H9 (cell line): Measurements from ENCODE around the gene PIP5K1A. TPM values are rescaled to one million over a fixed set of nuclear protein-coding genes. Genes with fewer than 3 reads are reported as not detected.
A peak's percentile ranks its signal among the peaks of the same experiment; 100 is the strongest.

ENCODE experiments used
- DNase-seq: peaks from one replicate; pipeline ENCODE4 v3.0.0-alpha.2; 2017
- H2AFZ ChIP-seq: one replicate; pipeline ENCODE4 v1.6.1; 2013; ENCODE audit warnings: mild to moderate bottlenecking, low read length, control low read depth, moderate library complexity
- H2AK5ac ChIP-seq: 2 replicates; pipeline ENCODE4 v1.6.1; 2013; ENCODE audit warnings: low read length, control low read depth, mixed read lengths; ENCODE audit not compliant: insufficient read length
- H2BK120ac ChIP-seq: one replicate; pipeline ENCODE4 v1.6.1; 2013; ENCODE audit warnings: low read depth, mild to moderate bottlenecking, low read length, control low read depth, inconsistent platforms; ENCODE audit not compliant: poor library complexity, severe bottlenecking
- H2BK12ac ChIP-seq: 2 replicates; pipeline ENCODE4 v1.6.1; 2013; ENCODE audit warnings: low read length, control low read depth, mixed read lengths, low read depth; ENCODE audit not compliant: insufficient read length
- H2BK15ac ChIP-seq: 2 replicates; pipeline ENCODE4 v1.6.1; 2013; ENCODE audit warnings: low read depth, low read length, control low read depth
- H2BK20ac ChIP-seq: one replicate; pipeline ENCODE4 v1.6.1; 2013; ENCODE audit warnings: low read depth, mild to moderate bottlenecking, low read length, control low read depth, inconsistent platforms; ENCODE audit not compliant: poor library complexity, severe bottlenecking
- H2BK5ac ChIP-seq: 2 replicates; pipeline ENCODE4 v1.6.1; 2013; ENCODE audit warnings: low read length, control low read depth, mixed read lengths; ENCODE audit not compliant: insufficient read length
- H3K14ac ChIP-seq: 2 replicates; pipeline ENCODE4 v1.6.1; 2013; ENCODE audit warnings: low read length, control low read depth; ENCODE audit not compliant: insufficient read depth
- H3K18ac ChIP-seq: 2 replicates; pipeline ENCODE4 v1.6.1; 2013; ENCODE audit warnings: low read depth, mild to moderate bottlenecking, mixed read lengths, low read length, control low read depth; ENCODE audit not compliant: insufficient read length
- H3K23ac ChIP-seq: 2 replicates; pipeline ENCODE4 v1.6.1; 2013; ENCODE audit warnings: low read length, control low read depth, mixed read lengths, low read depth; ENCODE audit not compliant: insufficient read length
- H3K23me2 ChIP-seq: 2 replicates; pipeline ENCODE4 v1.6.1; 2013; ENCODE audit warnings: low read depth, mild to moderate bottlenecking, mixed read lengths, low read length, control low read depth; ENCODE audit not compliant: insufficient read length, poor library complexity, severe bottlenecking
- H3K27ac ChIP-seq: 2 replicates; pipeline ENCODE4 v1.5.1; 2013; ENCODE audit warnings: low read length, control low read depth, mixed read lengths, low read depth; ENCODE audit not compliant: insufficient read length
- H3K27me3 ChIP-seq: 2 replicates; pipeline ENCODE4 v1.6.1; 2013; ENCODE audit warnings: low read length, control low read depth, inconsistent platforms; ENCODE audit not compliant: insufficient read depth
- H3K4ac ChIP-seq: 2 replicates; pipeline ENCODE4 v1.6.1; 2013; ENCODE audit warnings: low read depth, mild to moderate bottlenecking, control low read depth, inconsistent platforms, low read length, moderate library complexity
- H3K4me1 ChIP-seq: 2 replicates; pipeline ENCODE4 v1.6.1; 2013; ENCODE audit warnings: low read length, control low read depth, inconsistent platforms; ENCODE audit not compliant: insufficient read depth
- H3K4me2 ChIP-seq: 2 replicates; pipeline ENCODE4 v1.6.1; 2013; ENCODE audit warnings: low read length, control low read depth, mixed read lengths; ENCODE audit not compliant: insufficient read length, insufficient read depth
- H3K56ac ChIP-seq: 2 replicates; pipeline ENCODE4 v1.6.1; 2013; ENCODE audit warnings: low read depth, mild to moderate bottlenecking, mixed read lengths, low read length, control low read depth; ENCODE audit not compliant: insufficient read length
- H3K79me1 ChIP-seq: 2 replicates; pipeline ENCODE4 v1.6.1; 2013; ENCODE audit warnings: low read depth, mild to moderate bottlenecking, moderate library complexity, low read length, control low read depth, inconsistent platforms; ENCODE audit not compliant: insufficient read depth, poor library complexity, severe bottlenecking
- H3K79me2 ChIP-seq: 2 replicates; pipeline ENCODE4 v1.6.1; 2013; ENCODE audit warnings: low read length, control low read depth, inconsistent platforms; ENCODE audit not compliant: insufficient read depth
- H3K9ac ChIP-seq: 2 replicates; pipeline ENCODE4 v1.6.1; 2013; ENCODE audit warnings: low read length, control low read depth, mixed read lengths; ENCODE audit not compliant: insufficient read length; ENCODE audit errors: extremely low read depth
- H3K9me3 ChIP-seq: one replicate; pipeline ENCODE4 v1.6.1; 2013; ENCODE audit warnings: low read depth, low read length, inconsistent platforms; ENCODE audit not compliant: control insufficient read depth
- H3T11ph ChIP-seq: one replicate; pipeline ENCODE4 v1.6.1; 2013; ENCODE audit warnings: mild to moderate bottlenecking, low read length, control low read depth, inconsistent platforms
- H4K20me1 ChIP-seq: one replicate; pipeline ENCODE4 v1.6.1; 2013; ENCODE audit not compliant: control insufficient read depth, insufficient read length, insufficient read depth
- H4K5ac ChIP-seq: 2 replicates; pipeline ENCODE4 v1.6.1; 2013; ENCODE audit warnings: low read depth, mild to moderate bottlenecking, mixed read lengths, low read length, control low read depth; ENCODE audit not compliant: insufficient read length
- H4K8ac ChIP-seq: replicated peaks from 2 replicates; pipeline ENCODE4 v1.6.1; 2013; ENCODE audit warnings: low read length, control low read depth, mixed read lengths, low read depth; ENCODE audit not compliant: insufficient read length
- H4K91ac ChIP-seq: 2 replicates; pipeline ENCODE4 v1.6.1; 2013; ENCODE audit warnings: low read depth, mild to moderate bottlenecking, moderate library complexity, mixed read lengths, low read length, control low read depth; ENCODE audit not compliant: insufficient read length
- H3K27ac Mint-ChIP-seq, 3 experiments: 2 replicates in 2 of 3; 3 replicates in 1 of 3; pipeline ENCODE4 v1.8.0; 2020 to 2021; ENCODE audit warnings: mixed read lengths in 3 of 3, mild to moderate bottlenecking in 1 of 3, moderate library complexity in 1 of 3
- H3K27me3 Mint-ChIP-seq: 2 replicates; pipeline ENCODE4 v1.8.0; 2021; ENCODE audit warnings: low read depth, mild to moderate bottlenecking, moderate library complexity, mixed read lengths
- H3K36me3 Mint-ChIP-seq, 3 experiments: 2 replicates in 2 of 3; 3 replicates in 1 of 3; pipeline ENCODE4 v1.8.0; 2020 to 2021; ENCODE audit warnings: low read depth in 3 of 3, mixed read lengths in 3 of 3; ENCODE audit not compliant: insufficient read depth in 1 of 3
- H3K4me1 Mint-ChIP-seq, 2 experiments: 2 replicates each; pipeline ENCODE4 v1.8.0; 2020; ENCODE audit warnings: mixed read lengths in 2 of 2
- H3K4me3 Mint-ChIP-seq, 2 experiments: 2 replicates in 1 of 2; 3 replicates in 1 of 2; pipeline ENCODE4 v1.8.0; 2020 to 2021; ENCODE audit warnings: mild to moderate bottlenecking in 2 of 2, mixed read lengths in 2 of 2, moderate library complexity in 1 of 2
- H3K9me3 Mint-ChIP-seq, 2 experiments: 2 replicates in 1 of 2; 3 replicates in 1 of 2; pipeline ENCODE4 v1.8.0; 2020; ENCODE audit warnings: mild to moderate bottlenecking in 2 of 2, mixed read lengths in 2 of 2, moderate library complexity in 1 of 2
- CTCF ChIP-seq: fragments of 200-600 bp; sonication (generic); conservative IDR thresholded peaks from 3 replicates; pipeline ENCODE4 v1.8.0; 2021; ENCODE audit warnings: antibody characterized with exemption, mild to moderate bottlenecking
- WGBS: extraction: QIAGEN DNeasy Blood & Tissue Kit; methylation state at CpG from one replicate; pipeline ENCODE4 v1.1.7; 2013; ENCODE audit warnings: missing lambda C conversion rate, low lambda C conversion rate, mixed read lengths; ENCODE audit not compliant: insufficient read length; ENCODE audit errors: extremely low coverage; 5-methylcytosine and 5-hydroxymethylcytosine counted together
- total RNA-seq: library from RNA; stranded (reverse); gene quantifications from 2 replicates; pipeline ENCODE4 v1.2.1, GENCODE V29; 2021

PIP5K1A gene
- total RNA-seq, 1 experiment from 2014 or later = 94.6 TPM

- peaks cover 9 to 10% of the 10 kb centered on the region in 2 experiments; a peak in 3 of 4 replicates for H3K4me1 Mint-ChIP-seq
- Histone ChIP-seq H2BK5ac (no peak overlapping the region), H4K5ac (no peak overlapping the region), H3K23ac (no peak overlapping the region), H2AK5ac (no peak overlapping the region), H3K23me2 (no peaks in the 10 kb centered on the region), H2BK20ac (no peak overlapping the region), H3K4ac (no peak overlapping the region), H4K20me1 (no peaks in the 10 kb centered on the region), H2BK120ac (no peak overlapping the region), H3K79me2 (no peaks in the 10 kb centered on the region), H3K4me1 (no peaks in the 10 kb centered on the region), H3K9ac (no peak overlapping the region), H3K27ac (no peak overlapping the region), H2AFZ (no peak overlapping the region), H4K8ac (no peak overlapping the region), H2BK15ac (no peak overlapping the region), H3K79me1 (no peaks in the 10 kb centered on the region), H2BK12ac (no peak overlapping the region), H3K4me2 (no peak overlapping the region), H3T11ph (no peak overlapping the region), H3K56ac (no peak overlapping the region), H3K18ac (no peak overlapping the region), H4K91ac (no peak overlapping the region), H3K14ac (no peak overlapping the region), H3K27me3 (no peaks in the 10 kb centered on the region), H3K9me3 (no peaks in the 10 kb centered on the region)
- peaks cover 5 to 29% (median 21%) of the 10 kb centered on the region in 3 experiments; a peak in 6 of 7 replicates for H3K36me3 Mint-ChIP-seq
- peak overlapping the region in 1 of 3 experiments; percentile 4; a peak in 1 of 7 replicates for H3K27ac Mint-ChIP-seq
- H3K9me3 Mint-ChIP-seq = no peaks in the 10 kb centered on the region; a peak in 1 of 5 replicates
- TF ChIP-seq CTCF = no peak
- WGBS = no CpG with 5 or more reads among the region's 6 CpGs
- no peak overlapping the region for H3K4me3 Mint-ChIP-seq
- no peak for DNase-seq
- no peaks in the 10 kb centered on the region for H3K27me3 Mint-ChIP-seq
Measured at GRCh38 chr1:151157067-151157531, 41.3 kb upstream of the PIP5K1A start.
